Right lobe of liver (tissue), 4 donors: ENCODE results near the gene TRPM3.

Experiments
- POLR2A ChIP-seq: fragments of 450-650 bp; IDR thresholded peaks from one replicate; pipeline ENCODE4 v1.6.1; 2017; ENCODE audit warnings: antibody characterized with exemption, mild to moderate bottlenecking
- TF ChIP-seq, protein P1 (sequence below), 4 donors: fragments of 200-600 bp in 3 of 4; fragments of 450-650 bp in 1 of 4; IDR thresholded peaks; one replicate each; pipeline versions ENCODE4 v1.5.1 to v1.8.0; 2016 to 2022; ENCODE audit warnings: antibody characterized with exemption in 4 of 4, mild to moderate bottlenecking in 2 of 4
- donor health status: DM: no; HTN: no; CAD: no.
- donor health status: DM: no; HTN: no; CAD: no.
- donor health status: DM: no; HTN: yes; CAD: no.

DNA sequence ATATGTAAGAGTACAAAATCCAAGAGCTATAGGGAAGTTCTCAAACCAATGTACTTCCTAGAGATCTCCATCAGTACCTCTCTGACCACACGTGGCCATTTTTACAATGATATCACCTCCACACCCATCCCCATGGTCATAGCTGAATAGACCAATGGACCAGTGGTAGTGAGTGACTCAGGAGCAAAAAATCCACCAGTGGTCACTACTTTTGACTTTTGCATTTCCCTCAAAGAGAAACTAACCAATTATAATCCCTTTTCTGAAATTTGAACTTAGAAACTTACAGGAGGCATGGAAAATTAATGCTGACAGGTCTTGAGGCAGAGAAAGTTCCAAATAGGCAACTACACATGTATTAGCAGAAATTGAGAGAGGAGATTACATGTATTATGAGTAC, 238.4 kb downstream of the TRPM3 start:
- TF ChIP-seq, protein P1, sequence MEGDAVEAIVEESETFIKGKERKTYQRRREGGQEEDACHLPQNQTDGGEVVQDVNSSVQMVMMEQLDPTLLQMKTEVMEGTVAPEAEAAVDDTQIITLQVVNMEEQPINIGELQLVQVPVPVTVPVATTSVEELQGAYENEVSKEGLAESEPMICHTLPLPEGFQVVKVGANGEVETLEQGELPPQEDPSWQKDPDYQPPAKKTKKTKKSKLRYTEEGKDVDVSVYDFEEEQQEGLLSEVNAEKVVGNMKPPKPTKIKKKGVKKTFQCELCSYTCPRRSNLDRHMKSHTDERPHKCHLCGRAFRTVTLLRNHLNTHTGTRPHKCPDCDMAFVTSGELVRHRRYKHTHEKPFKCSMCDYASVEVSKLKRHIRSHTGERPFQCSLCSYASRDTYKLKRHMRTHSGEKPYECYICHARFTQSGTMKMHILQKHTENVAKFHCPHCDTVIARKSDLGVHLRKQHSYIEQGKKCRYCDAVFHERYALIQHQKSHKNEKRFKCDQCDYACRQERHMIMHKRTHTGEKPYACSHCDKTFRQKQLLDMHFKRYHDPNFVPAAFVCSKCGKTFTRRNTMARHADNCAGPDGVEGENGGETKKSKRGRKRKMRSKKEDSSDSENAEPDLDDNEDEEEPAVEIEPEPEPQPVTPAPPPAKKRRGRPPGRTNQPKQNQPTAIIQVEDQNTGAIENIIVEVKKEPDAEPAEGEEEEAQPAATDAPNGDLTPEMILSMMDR (IDR thresholded peaks at IDR 0.05) = no peak
- no peak for TF ChIP-seq POLR2A
